OCI-LY1 (cell line): Measurements from ENCODE around the gene NPHP3.

Experiments
- H2AFZ ChIP-seq: fragments of 200-600 bp; sonication (generic), shearing (Covaris generic); 2 replicates; pipeline ENCODE4 v1.6.0; 2014; ENCODE audit warnings: antibody characterized with exemption, mild to moderate bottlenecking, low read length
- H3F3A ChIP-seq: fragments of 200-600 bp; sonication (generic), shearing (Covaris generic); 2 replicates; pipeline ENCODE4 v1.6.0; 2014; ENCODE audit warnings: mild to moderate bottlenecking, antibody characterized with exemption, low read length, moderate library complexity; ENCODE audit not compliant: insufficient read depth
- H3K27ac ChIP-seq: fragments of 200-600 bp; sonication (generic); 2 replicates; pipeline ENCODE4 v1.5.1; 2014; ENCODE audit warnings: low read length, mixed run types, mild to moderate bottlenecking, low read depth; ENCODE audit not compliant: poor library complexity, severe bottlenecking
- H3K27me3 ChIP-seq: fragments of 200-600 bp; sonication (generic); 2 replicates; pipeline ENCODE4 v1.6.0; 2014; ENCODE audit warnings: antibody characterized with exemption, mild to moderate bottlenecking, low read length, moderate library complexity; ENCODE audit not compliant: insufficient read depth
- H3K36me3 ChIP-seq: fragments of 200-600 bp; sonication (generic); 2 replicates; pipeline ENCODE4 v1.6.1; 2014; ENCODE audit warnings: mild to moderate bottlenecking, antibody characterized with exemption, low read length, moderate library complexity, mixed read lengths; ENCODE audit not compliant: insufficient read depth
- H3K4me1 ChIP-seq: fragments of 200-600 bp; sonication (generic); 2 replicates; pipeline ENCODE4 v1.5.1; 2014; ENCODE audit warnings: mild to moderate bottlenecking, low read length, moderate library complexity; ENCODE audit not compliant: insufficient read depth, severe bottlenecking
- H3K4me2 ChIP-seq: fragments of 200-600 bp; sonication (generic), shearing (Covaris generic); 2 replicates; pipeline ENCODE4 v1.6.1; 2014; ENCODE audit warnings: low read length
- H3K4me3 ChIP-seq: fragments of 200-600 bp; sonication (generic); 2 replicates; pipeline ENCODE4 v1.5.1; 2014; ENCODE audit warnings: low read length, low read depth, mild to moderate bottlenecking, mixed read lengths; ENCODE audit not compliant: poor library complexity, severe bottlenecking
- H3K79me2 ChIP-seq: fragments of 200-600 bp; shearing (Covaris generic); 2 replicates; pipeline ENCODE4 v1.6.1; 2016; ENCODE audit warnings: mixed run types, low read length, mixed read lengths; ENCODE audit not compliant: insufficient read depth
- H3K9ac ChIP-seq: fragments of 200-600 bp; sonication (generic), shearing (Covaris generic); 2 replicates; pipeline ENCODE4 v1.6.1; 2014; ENCODE audit warnings: mild to moderate bottlenecking, low read length, mixed read lengths
- H3K9me2 ChIP-seq: fragments of 200-600 bp; sonication (generic), shearing (Covaris generic); 2 replicates; pipeline ENCODE4 v1.6.1; 2014; ENCODE audit warnings: low read depth, mild to moderate bottlenecking, low read length, mixed read lengths
- H3K9me3 ChIP-seq: fragments of 200-600 bp; shearing (Covaris generic); 2 replicates; pipeline ENCODE4 v1.6.1; 2014; ENCODE audit warnings: low read length, mixed read lengths
- H4K20me1 ChIP-seq: fragments of 200-600 bp; sonication (generic), shearing (Covaris generic); 2 replicates; pipeline ENCODE4 v1.6.0; 2016; ENCODE audit warnings: mild to moderate bottlenecking, low read length; ENCODE audit not compliant: insufficient read depth
- CTCF ChIP-seq: fragments of 200-600 bp; sonication (generic), shearing (Covaris generic); IDR thresholded peaks from 2 replicates; pipeline ENCODE4 v1.5.1; 2017; ENCODE audit warnings: mild to moderate bottlenecking, antibody characterized with exemption, low read length, moderate library complexity, mixed read lengths
- EZH2 ChIP-seq: fragments of 200-600 bp; sonication (generic), shearing (Covaris generic); IDR thresholded peaks from 2 replicates; pipeline ENCODE4 v1.8.0; 2017; ENCODE audit warnings: borderline replicate concordance, mixed run types, mild to moderate bottlenecking, antibody characterized with exemption, low read length, moderate library complexity, mixed read lengths

Gene NPHP3

DNA sequence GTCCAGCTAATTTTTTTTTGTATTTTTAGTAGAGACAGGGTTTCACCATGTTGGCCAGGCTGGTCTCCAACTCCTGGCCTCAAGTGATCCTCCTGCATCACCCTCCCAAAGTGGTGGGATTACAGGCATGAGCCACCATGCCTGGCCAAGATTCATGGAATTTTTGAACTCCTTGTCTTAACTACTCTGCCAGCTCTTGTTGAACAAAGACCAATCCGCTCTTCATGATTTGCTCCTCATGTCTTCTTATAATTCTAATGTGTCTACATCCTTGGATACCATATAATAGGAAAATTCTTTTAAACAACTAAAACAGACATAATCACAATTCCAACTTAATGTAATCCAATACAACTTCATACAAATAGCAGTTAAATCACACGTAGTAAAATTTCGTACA is 40.8 kb downstream of the NPHP3 start:
- Histone ChIP-seq H3F3A (no peaks in the 10 kb centered on the region), H3K9me2 (no peaks in the 10 kb centered on the region), H3K9me3 (no peaks in the 10 kb centered on the region), H3K4me3 (no peak overlapping the region), H3K9ac (no peak overlapping the region), H4K20me1 (no peaks in the 10 kb centered on the region), H3K27ac (no peak overlapping the region), H3K27me3 (no peaks in the 10 kb centered on the region), H3K36me3 (peaks cover 45% of the 10 kb centered on the region), H3K4me1 (no peaks in the 10 kb centered on the region), H3K79me2 (no peaks in the 10 kb centered on the region), H3K4me2 (no peak overlapping the region), H2AFZ (no peak overlapping the region)
- TF ChIP-seq EZH2 (no peak), CTCF (no peak)

DNA sequence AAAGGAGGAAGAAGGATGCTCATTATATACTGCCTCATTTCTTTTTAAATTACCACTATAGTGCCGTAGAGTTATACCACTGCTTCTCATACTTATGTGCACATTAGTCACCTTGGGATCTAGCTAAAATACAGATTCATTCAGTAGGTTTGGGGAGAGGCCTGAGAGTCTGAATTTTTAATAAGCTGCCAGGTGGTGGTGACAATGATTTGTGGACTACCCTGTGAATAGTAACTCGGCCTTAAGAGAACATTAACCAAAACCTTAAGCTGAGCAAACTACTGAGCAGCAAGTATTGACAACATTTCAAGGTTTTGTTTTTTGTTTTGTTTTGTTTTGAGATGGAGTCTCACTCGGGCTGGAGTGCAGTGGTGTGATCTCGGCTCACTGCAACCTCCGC is 42.3 kb downstream of the NPHP3 start:
- Histone ChIP-seq H3F3A (no peaks in the 10 kb centered on the region), H2AFZ (no peak overlapping the region), H3K9me2 (no peaks in the 10 kb centered on the region), H3K36me3 (peaks cover 54% of the 10 kb centered on the region), H3K27me3 (no peaks in the 10 kb centered on the region), H3K9me3 (no peaks in the 10 kb centered on the region), H3K4me2 (no peak overlapping the region), H3K79me2 (no peaks in the 10 kb centered on the region), H4K20me1 (no peaks in the 10 kb centered on the region), H3K9ac (no peak overlapping the region), H3K27ac (no peak overlapping the region), H3K4me3 (no peak overlapping the region), H3K4me1 (no peaks in the 10 kb centered on the region)
- TF ChIP-seq CTCF: no peak
- no peak for TF ChIP-seq EZH2

GRCh38 chr3:132675408-132675807 is 46.8 kb downstream of the NPHP3 start:
- Histone ChIP-seq H3K27me3 (no peaks in the 10 kb centered on the region), H3K36me3 (peaks cover 76% of the 10 kb centered on the region), H3F3A (no peaks in the 10 kb centered on the region), H2AFZ (no peak overlapping the region), H3K9ac (no peak overlapping the region), H3K9me2 (no peaks in the 10 kb centered on the region), H3K4me2 (no peak overlapping the region), H3K4me1 (no peaks in the 10 kb centered on the region), H4K20me1 (no peaks in the 10 kb centered on the region), H3K79me2 (no peaks in the 10 kb centered on the region), H3K27ac (no peak overlapping the region), H3K4me3 (no peak overlapping the region), H3K9me3 (no peaks in the 10 kb centered on the region)
- no peak for TF ChIP-seq EZH2
- no peak for TF ChIP-seq CTCF
